Ureter (tissue), 1 donor: Measurements from ENCODE around the gene COQ3. TPM values are rescaled to one million over a fixed set of nuclear protein-coding genes. Genes with fewer than 3 reads are reported as not detected.

Source experiments
- DNase-seq: peaks from one replicate; pipeline ENCODE4 v3.0.0-alpha.2; 2020; ENCODE audit warnings: low spot score
- total RNA-seq: library from RNA; stranded (reverse); gene quantifications from one replicate; pipeline ENCODE4 v1.2.4, GENCODE V29; 2023
- donor health status: DM: yes; HTN: yes; CAD: no.

Gene COQ3
- total RNA-seq, 1 donor from 2014 or later = 10.9 TPM

DNA sequence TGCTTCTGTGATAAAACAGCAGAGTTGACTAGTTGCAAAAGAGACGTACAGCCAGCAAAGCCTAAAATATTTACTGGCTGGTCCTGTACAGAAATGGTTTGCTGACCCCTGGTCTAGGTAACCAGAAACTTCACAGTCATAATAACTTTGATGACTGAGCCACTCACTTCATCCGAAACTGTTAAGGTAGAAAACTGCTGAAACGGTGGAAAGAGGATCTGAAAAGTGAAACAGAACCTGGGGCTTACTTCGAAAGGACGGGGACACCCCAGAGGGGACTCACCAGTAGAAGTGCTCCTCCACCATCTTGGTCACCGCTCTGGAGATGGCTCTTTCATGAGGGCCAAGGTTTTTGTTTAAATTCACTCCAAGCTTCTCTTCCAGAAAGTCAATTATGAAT lies 60.9 kb downstream of the COQ3 start:
- no peak for DNase-seq

DNA sequence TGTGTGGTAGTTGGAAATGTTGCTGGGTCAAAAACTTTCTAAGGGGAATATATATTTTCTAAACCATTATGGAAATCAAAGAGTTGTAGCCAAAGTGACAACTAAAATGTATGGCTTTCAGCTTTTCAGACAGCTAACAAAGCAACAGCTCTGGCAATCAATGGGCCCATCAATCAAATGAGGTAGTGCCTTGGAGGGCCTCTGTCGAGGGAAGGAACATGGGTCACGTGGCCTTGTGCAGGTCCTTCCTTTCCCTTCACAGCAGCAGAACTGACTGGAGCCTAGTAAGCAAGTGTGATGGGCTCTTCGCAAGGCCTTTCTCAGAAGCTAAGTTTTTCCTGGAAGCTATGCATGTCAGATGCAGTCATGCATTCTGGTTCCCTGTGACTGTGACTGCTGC lies 62.5 kb downstream of the COQ3 start:
- DNase-seq = no peak

DNA sequence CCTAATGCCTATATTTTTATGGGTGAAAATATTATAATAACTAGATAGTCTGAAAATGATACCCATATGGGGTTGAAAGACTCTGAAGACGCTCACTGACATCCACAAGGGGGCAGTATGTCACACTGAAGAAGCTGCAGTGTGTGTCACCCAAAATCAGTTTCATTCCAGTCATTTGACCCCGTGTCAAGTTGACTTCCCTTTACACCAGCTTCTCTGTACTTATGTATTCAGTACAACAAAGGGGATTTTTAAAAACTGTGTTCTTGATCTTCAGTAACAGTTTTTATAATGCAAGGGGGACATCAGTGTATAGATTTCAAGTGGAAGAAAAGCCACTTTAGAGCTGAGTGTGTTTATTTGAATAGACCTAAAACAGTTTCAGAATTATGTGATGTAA lies 63.8 kb downstream of the COQ3 start:
- no peak for DNase-seq

DNA sequence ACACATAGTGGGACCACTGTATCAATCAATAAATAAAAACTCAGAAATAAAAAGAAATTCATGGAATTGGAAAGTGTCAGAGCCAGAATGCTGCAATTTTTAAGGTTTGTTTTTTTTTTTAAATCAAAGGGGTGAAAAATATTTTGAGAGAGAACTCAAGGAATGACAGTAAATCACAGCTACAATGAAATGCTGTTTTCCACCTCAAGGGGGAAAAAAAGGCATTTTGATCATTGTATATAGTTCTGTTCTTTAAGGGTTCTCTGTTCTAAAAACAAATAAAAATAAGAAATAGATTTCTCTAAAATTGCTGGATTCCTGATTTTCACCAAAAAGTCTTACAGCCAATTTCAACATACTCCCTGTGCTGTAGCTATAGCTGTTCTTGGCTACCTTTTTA lies 69.0 kb downstream of the COQ3 start:
- DNase-seq = no peak

Other genes starting within 250 kb of the COQ3 start
- 2.7 TPM for gene FAXC, start 44.5 kb downstream of the COQ3 start, total RNA-seq
- gene PNISR, start 31.1 kb upstream of the COQ3 start, total RNA-seq = 133 TPM
- gene USP45, start 121.2 kb upstream of the COQ3 start, total RNA-seq = 14.0 TPM
- gene CCNC, start 174.5 kb upstream of the COQ3 start, total RNA-seq = 44.6 TPM
- gene PRDM13, start 212.6 kb upstream of the COQ3 start, total RNA-seq = not detected